ENCODE results near the gene LRRC59. TPM values are rescaled to one million over a fixed set of nuclear protein-coding genes. Genes with fewer than 3 reads are reported as not detected.
A peak's percentile ranks its signal among the peaks of the same experiment; 100 is the strongest.

LRRC59 gene
- total RNA-seq, 2 experiments from 2014 or later = 45.1 to 51.5 TPM

DNA sequence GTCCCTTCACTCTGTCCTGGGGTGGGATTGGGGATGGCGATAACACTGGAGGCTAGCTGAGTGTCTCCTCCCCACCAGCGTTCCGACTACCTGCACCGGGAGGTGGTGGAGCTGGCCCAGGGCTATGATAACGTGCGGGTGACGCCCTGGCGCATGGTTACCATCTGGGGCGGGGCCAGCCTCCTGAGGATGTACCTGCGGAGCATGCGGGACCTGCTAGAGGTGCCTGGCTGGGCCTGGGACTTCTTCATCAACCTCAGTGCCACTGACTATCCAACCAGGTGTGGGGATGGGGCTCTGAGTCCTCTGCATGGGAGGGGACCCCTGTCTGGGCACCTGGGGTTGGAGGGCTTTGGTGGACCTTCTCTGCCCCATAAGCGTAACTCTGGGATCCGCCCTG, 42.5 kb downstream of the LRRC59 start:
- no peaks in the 10 kb centered on the region for H3K9me3 Mint-ChIP-seq
- ChIA-PET CTCF (no interaction called here), POLR2A (interaction anchor here (1.2 kb wide), 1 partner anchor 43 kb away, joined by 3 read pairs; the partner anchor contains the start of gene LRRC59)
- no peak overlapping the region for H3K27ac Mint-ChIP-seq
- no peak overlapping the region for H3K4me3 ChIP-seq (ENCODE audit: low read length)
- no peaks in the 10 kb centered on the region for H3K27me3 Mint-ChIP-seq
- peaks cover 53% of the 10 kb centered on the region for H3K36me3 ChIP-seq (ENCODE audit: insufficient read depth, low read length)
- peaks cover 71% of the 10 kb centered on the region for H3K36me3 Mint-ChIP-seq (ENCODE audit: low read depth)
- intact Hi-C loops (cut with DNase I, micrococcal nuclease) = no loop called here
- H3K27ac ChIP-seq (ENCODE audit: low read depth in 1 of 2, low read length in 2 of 2) = no peak overlapping the region
- peaks cover 12% of the 10 kb centered on the region for H3K4me1 Mint-ChIP-seq (ENCODE audit: low read depth)
- no peaks in the 10 kb centered on the region for H3K9me3 ChIP-seq (ENCODE audit: control insufficient read depth in 1 of 2, insufficient read depth in 1 of 2, low read length in 2 of 2)
- ATAC-seq (ENCODE audit: poor library complexity) = no peak
- TF ChIP-seq, protein P1, sequence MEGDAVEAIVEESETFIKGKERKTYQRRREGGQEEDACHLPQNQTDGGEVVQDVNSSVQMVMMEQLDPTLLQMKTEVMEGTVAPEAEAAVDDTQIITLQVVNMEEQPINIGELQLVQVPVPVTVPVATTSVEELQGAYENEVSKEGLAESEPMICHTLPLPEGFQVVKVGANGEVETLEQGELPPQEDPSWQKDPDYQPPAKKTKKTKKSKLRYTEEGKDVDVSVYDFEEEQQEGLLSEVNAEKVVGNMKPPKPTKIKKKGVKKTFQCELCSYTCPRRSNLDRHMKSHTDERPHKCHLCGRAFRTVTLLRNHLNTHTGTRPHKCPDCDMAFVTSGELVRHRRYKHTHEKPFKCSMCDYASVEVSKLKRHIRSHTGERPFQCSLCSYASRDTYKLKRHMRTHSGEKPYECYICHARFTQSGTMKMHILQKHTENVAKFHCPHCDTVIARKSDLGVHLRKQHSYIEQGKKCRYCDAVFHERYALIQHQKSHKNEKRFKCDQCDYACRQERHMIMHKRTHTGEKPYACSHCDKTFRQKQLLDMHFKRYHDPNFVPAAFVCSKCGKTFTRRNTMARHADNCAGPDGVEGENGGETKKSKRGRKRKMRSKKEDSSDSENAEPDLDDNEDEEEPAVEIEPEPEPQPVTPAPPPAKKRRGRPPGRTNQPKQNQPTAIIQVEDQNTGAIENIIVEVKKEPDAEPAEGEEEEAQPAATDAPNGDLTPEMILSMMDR (IDR thresholded peaks at IDR 0.05) = no peak
- H3K4me3 Mint-ChIP-seq = no peak overlapping the region
- H3K27me3 ChIP-seq (ENCODE audit: control insufficient read depth in 1 of 2, insufficient read depth in 2 of 2, low read length in 2 of 2) = no peaks in the 10 kb centered on the region
- no peak for DNase-seq
- no peaks in the 10 kb centered on the region for H3K4me1 ChIP-seq (ENCODE audit: insufficient read depth, low read length)

DNA sequence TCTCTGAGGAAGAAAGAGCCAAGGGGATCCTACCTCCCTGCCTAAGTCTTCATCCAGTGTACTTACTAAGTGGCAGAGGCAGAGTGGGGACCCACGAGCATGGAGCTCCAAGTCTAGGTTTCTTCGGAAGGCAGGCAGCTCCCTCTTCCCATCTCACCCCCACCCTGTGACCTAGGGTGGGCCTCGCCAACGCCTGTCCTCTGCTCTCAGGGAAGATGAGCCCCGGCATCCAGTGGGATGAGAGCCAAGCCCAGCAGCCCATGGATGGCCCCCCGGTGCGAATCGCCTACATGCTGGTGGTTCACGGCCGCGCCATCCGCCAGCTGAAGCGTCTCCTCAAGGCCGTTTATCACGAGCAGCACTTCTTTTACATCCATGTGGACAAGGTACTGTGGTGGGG, 43.1 kb downstream of the LRRC59 start:
- ATAC-seq (ENCODE audit: poor library complexity) = no peak
- POLR2A ChIA-PET = no interaction called here
- Histone ChIP-seq H3K4me1 (ENCODE audit: insufficient read depth, low read length) (no peaks in the 10 kb centered on the region), H3K36me3 (ENCODE audit: insufficient read depth, low read length) (peaks cover 48% of the 10 kb centered on the region), H3K9me3 (ENCODE audit: control insufficient read depth in 1 of 2, insufficient read depth in 1 of 2, low read length in 2 of 2) (no peaks in the 10 kb centered on the region), H3K27ac (ENCODE audit: low read depth in 1 of 2, low read length in 2 of 2) (no peak overlapping the region), H3K4me3 (ENCODE audit: low read length) (no peak overlapping the region), H3K27me3 (ENCODE audit: control insufficient read depth in 1 of 2, insufficient read depth in 2 of 2, low read length in 2 of 2) (no peaks in the 10 kb centered on the region)
- H3K9me3 Mint-ChIP-seq = no peaks in the 10 kb centered on the region
- no peak overlapping the region for H3K27ac Mint-ChIP-seq
- peaks cover 12% of the 10 kb centered on the region for H3K4me1 Mint-ChIP-seq (ENCODE audit: low read depth)
- no peaks in the 10 kb centered on the region for H3K27me3 Mint-ChIP-seq
- H3K4me3 Mint-ChIP-seq = no peak overlapping the region
- peaks cover 68% of the 10 kb centered on the region for H3K36me3 Mint-ChIP-seq (ENCODE audit: low read depth)
- DNase-seq = peak in 1 of 14 experiments; percentile 14
- TF ChIP-seq, protein P1 (IDR thresholded peaks at IDR 0.05) = no peak
- CTCF ChIA-PET = no interaction called here
- intact Hi-C loops (cut with DNase I, micrococcal nuclease) = no loop called here

GRCh38 chr17:50353600-50354195, 43.6 kb downstream of the LRRC59 start:
- no peak overlapping the region for H3K4me3 Mint-ChIP-seq
- peak in 1 of 14 experiments; percentile 19 for DNase-seq
- TF ChIP-seq, protein P1 (IDR thresholded peaks at IDR 0.05) = no peak
- Histone ChIP-seq H3K4me3 (ENCODE audit: low read length) (no peak overlapping the region), H3K4me1 (ENCODE audit: insufficient read depth, low read length) (no peaks in the 10 kb centered on the region), H3K27ac (ENCODE audit: low read depth in 1 of 2, low read length in 2 of 2) (no peak overlapping the region), H3K27me3 (ENCODE audit: control insufficient read depth in 1 of 2, insufficient read depth in 2 of 2, low read length in 2 of 2) (no peaks in the 10 kb centered on the region), H3K36me3 (ENCODE audit: insufficient read depth, low read length) (peaks cover 44% of the 10 kb centered on the region), H3K9me3 (ENCODE audit: control insufficient read depth in 1 of 2, insufficient read depth in 1 of 2, low read length in 2 of 2) (no peaks in the 10 kb centered on the region)
- ChIA-PET POLR2A (no interaction called here), CTCF (no interaction called here)
- intact Hi-C loops (cut with DNase I, micrococcal nuclease) = no loop called here
- H3K27ac Mint-ChIP-seq = no peak overlapping the region
- peaks cover 12% of the 10 kb centered on the region for H3K4me1 Mint-ChIP-seq (ENCODE audit: low read depth)
- no peaks in the 10 kb centered on the region for H3K27me3 Mint-ChIP-seq
- no peaks in the 10 kb centered on the region for H3K9me3 Mint-ChIP-seq
- ATAC-seq (ENCODE audit: poor library complexity) = no peak
- peaks cover 63% of the 10 kb centered on the region for H3K36me3 Mint-ChIP-seq (ENCODE audit: low read depth)
